ENCODE measurements around the gene DET1. TPM values are rescaled to one million over a fixed set of nuclear protein-coding genes. Genes with fewer than 3 reads are reported as not detected.
"Not testable (repeated sequence)": the region's sequence is repeated elsewhere in the genome, so short reads cannot be mapped to it uniquely, and the experiment has no call there.

The DET1 gene
- total RNA-seq, 1 donor from 2014 or later, result 7.4 TPM

- not testable (repeated sequence) for DNase-seq (ENCODE audit: low spot score)
These were observed 6.1 kb downstream of the DET1 start for GRCh38 chr15:88540350-88540749.

GRCh38 chr15:88539441-88539840 is 7.0 kb downstream of the DET1 start:
- no peak for DNase-seq (ENCODE audit: low spot score)

- DNase-seq (ENCODE audit: low spot score), result no peak
These were observed 7.5 kb downstream of the DET1 start for GRCh38 chr15:88538972-88539371.

- no peak for DNase-seq (ENCODE audit: low spot score)
These were observed 8.7 kb downstream of the DET1 start for GRCh38 chr15:88537591-88538317.

GRCh38 chr15:88535607-88536313 is 10.7 kb downstream of the DET1 start:
- no peak for DNase-seq (ENCODE audit: low spot score)

GRCh38 chr15:88535100-88535499 is 11.4 kb downstream of the DET1 start:
- DNase-seq (ENCODE audit: low spot score), result no peak

- DNase-seq (ENCODE audit: low spot score), result no peak
These were observed 13.1 kb downstream of the DET1 start for GRCh38 chr15:88533376-88533775.

GRCh38 chr15:88529021-88529630 is 17.4 kb downstream of the DET1 start:
- DNase-seq (ENCODE audit: low spot score), result no peak

- no peak for DNase-seq (ENCODE audit: low spot score)
These were observed 20.1 kb downstream of the DET1 start for GRCh38 chr15:88526247-88526879.

GRCh38 chr15:88525418-88525817 is 21.1 kb downstream of the DET1 start:
- no peak for DNase-seq (ENCODE audit: low spot score)

- DNase-seq (ENCODE audit: low spot score), result not testable (repeated sequence)
These were observed 22.4 kb downstream of the DET1 start for GRCh38 chr15:88524094-88524493.

GRCh38 chr15:88518903-88519302 is 27.6 kb downstream of the DET1 start:
- DNase-seq (ENCODE audit: low spot score), result no peak

GRCh38 chr15:88513195-88513594 is 33.3 kb downstream of the DET1 start:
- no peak for DNase-seq (ENCODE audit: low spot score)

- no peak for DNase-seq (ENCODE audit: low spot score)
These were observed 33.9 kb downstream of the DET1 start for GRCh38 chr15:88512601-88513000.

- DNase-seq (ENCODE audit: low spot score), result no peak
These were observed 34.4 kb downstream of the DET1 start for GRCh38 chr15:88512078-88512477.

- no peak for DNase-seq (ENCODE audit: low spot score)
These were observed 35.3 kb downstream of the DET1 start for GRCh38 chr15:88511161-88511560.

GRCh38 chr15:88509964-88510363 is 36.5 kb downstream of the DET1 start:
- no peak for DNase-seq (ENCODE audit: low spot score)

- no peak for DNase-seq (ENCODE audit: low spot score)
These were observed 37.2 kb downstream of the DET1 start for GRCh38 chr15:88509321-88509720.

- no peak for DNase-seq (ENCODE audit: low spot score)
These were observed 39.9 kb downstream of the DET1 start for GRCh38 chr15:88506628-88507027.

- DNase-seq (ENCODE audit: low spot score), result no peak
These were observed 40.8 kb downstream of the DET1 start for GRCh38 chr15:88505721-88506120.

- no peak for DNase-seq (ENCODE audit: low spot score)
These were observed 42.0 kb downstream of the DET1 start for GRCh38 chr15:88504445-88504844.

- DNase-seq (ENCODE audit: low spot score), result no peak
These were observed 47.5 kb downstream of the DET1 start for GRCh38 chr15:88498996-88499395.

Measured in mucosa of gallbladder (tissue), 1 donor.